Hepatocyte (in vitro differentiated cells): ENCODE measurements around the gene MRPS9. TPM values are rescaled to one million over a fixed set of nuclear protein-coding genes. Genes with fewer than 3 reads are reported as not detected.

Source experiments
- DNase-seq: peaks from one replicate; pipeline ENCODE4 v3.0.0-alpha.2; 2016; ENCODE audit warnings: low spot score
- H2AFZ ChIP-seq: fragments of 200-600 bp; sonication (generic); 2 replicates; pipeline ENCODE4 v1.6.0; 2016; ENCODE audit warnings: antibody characterized with exemption, mild to moderate bottlenecking
- H3K27ac ChIP-seq: fragments of 200-600 bp; sonication (generic); 2 replicates; pipeline ENCODE4 v1.5.1; 2016; ENCODE audit warnings: mild to moderate bottlenecking
- H3K27me3 ChIP-seq: fragments of 200-600 bp; sonication (generic); 2 replicates; pipeline ENCODE4 v1.6.1; 2016
- H3K36me3 ChIP-seq: fragments of 200-600 bp; sonication (generic); replicated peaks from 2 replicates; pipeline ENCODE4 v1.5.1; 2016; ENCODE audit warnings: low read depth; ENCODE audit not compliant: insufficient read depth
- H3K4me1 ChIP-seq: fragments of 200-600 bp; sonication (generic); 2 replicates; pipeline ENCODE4 v1.5.1; 2016; ENCODE audit warnings: mild to moderate bottlenecking, moderate library complexity; ENCODE audit not compliant: insufficient read depth
- H3K4me2 ChIP-seq: fragments of 200-600 bp; sonication (generic); 2 replicates; pipeline ENCODE4 v1.6.0; 2016
- H3K4me3 ChIP-seq: fragments of 200-600 bp; sonication (generic); 2 replicates; pipeline ENCODE4 v1.5.1; 2016; ENCODE audit warnings: mild to moderate bottlenecking
- H3K79me2 ChIP-seq: fragments of 200-600 bp; sonication (generic); 2 replicates; pipeline ENCODE4 v1.6.0; 2017; ENCODE audit warnings: mild to moderate bottlenecking
- H3K9me2 ChIP-seq: fragments of 200-600 bp; sonication (generic); replicated peaks from 2 replicates; pipeline ENCODE4 v1.6.0; 2017; ENCODE audit warnings: mild to moderate bottlenecking; ENCODE audit not compliant: insufficient read depth
- H3K9me3 ChIP-seq: fragments of 200-600 bp; sonication (generic); 2 replicates; pipeline ENCODE4 v1.5.1; 2016; ENCODE audit warnings: low read depth, mild to moderate bottlenecking
- H4K20me1 ChIP-seq: fragments of 200-600 bp; sonication (generic); 2 replicates; pipeline ENCODE4 v1.6.0; 2016; ENCODE audit warnings: mild to moderate bottlenecking; ENCODE audit not compliant: insufficient read depth, poor library complexity, severe bottlenecking
- EZH2 ChIP-seq: fragments of 200-600 bp; sonication (generic); IDR thresholded peaks from 2 replicates; pipeline ENCODE4 v1.6.1; 2016; ENCODE audit warnings: antibody characterized with exemption, mild to moderate bottlenecking, borderline replicate concordance
- EZH2phosphoT487 ChIP-seq: fragments of 200-600 bp; sonication (generic); IDR thresholded peaks from one replicate; pipeline ENCODE4 v1.6.1; 2018; ENCODE audit warnings: antibody characterized with exemption, mild to moderate bottlenecking, low read depth, moderate library complexity; ENCODE audit not compliant: unreplicated experiment, severe bottlenecking
- WGBS: methylation state at CpG from one replicate; pipeline ENCODE4 v1.1.6; 2016; ENCODE audit warnings: low lambda C conversion rate; ENCODE audit errors: missing lambda C conversion rate; 5-methylcytosine and 5-hydroxymethylcytosine counted together
- polyA plus RNA-seq: library from polyadenylated mRNA; unstranded; fragments of >200 nt; fragmentation: Nextera tagmentation; extraction: Ambion mirVana; gene quantifications from 2 replicates; pipeline ENCODE4 v1.2.1, GENCODE V29; 2016
- total RNA-seq: library from RNA; depleted of rRNA; stranded (reverse); fragments of >200 nt; gene quantifications from 2 replicates; pipeline ENCODE4 v1.2.3, GENCODE V29; 2014
- TF ChIP-seq, protein P1 (sequence below): fragments of 200-600 bp; sonication (generic); IDR thresholded peaks from 2 replicates; pipeline ENCODE4 v1.5.1; 2016; ENCODE audit warnings: antibody characterized with exemption, mild to moderate bottlenecking; ENCODE audit not compliant: poor library complexity

MRPS9 gene
- total and polyA plus RNA-seq, 2 experiments from 2014 or later: 30.8 to 35.0 TPM

DNA sequence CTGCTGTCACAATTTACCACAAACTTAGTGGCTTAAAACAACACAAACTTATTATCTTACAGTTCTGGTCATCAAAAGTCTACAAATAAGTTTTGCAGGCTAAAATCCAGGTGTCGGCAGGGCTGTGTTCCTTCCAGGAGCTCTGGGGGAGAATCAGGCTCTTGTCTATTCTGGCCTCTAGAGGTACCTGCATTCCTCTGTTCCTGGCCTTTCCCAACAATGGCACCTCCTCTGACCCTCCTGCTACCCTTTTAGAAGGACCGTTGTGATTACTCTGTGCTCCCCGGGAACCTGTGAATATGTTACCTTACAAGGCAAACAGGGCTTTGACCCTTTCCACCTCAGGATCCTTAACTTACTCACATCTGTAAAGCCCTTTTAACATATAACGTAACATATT lies 98.5 kb downstream of the MRPS9 start:
- H3K27me3 ChIP-seq: no peaks in the 10 kb centered on the region
- H3K9me2 ChIP-seq: no peaks in the 10 kb centered on the region
- H3K79me2 ChIP-seq: no peaks in the 10 kb centered on the region
- no peaks in the 10 kb centered on the region for H3K36me3 ChIP-seq
- H2AFZ ChIP-seq: no peak overlapping the region
- no peaks in the 10 kb centered on the region for H3K9me3 ChIP-seq
- no peak overlapping the region for H3K4me2 ChIP-seq
- no peak for DNase-seq
- H3K4me1 ChIP-seq: no peaks in the 10 kb centered on the region
- no peak overlapping the region for H3K27ac ChIP-seq
- 82% methylated on average over 4 of the region's 4 CpGs for WGBS
- H4K20me1 ChIP-seq: no peaks in the 10 kb centered on the region
- H3K4me3 ChIP-seq: no peak overlapping the region
- TF ChIP-seq EZH2phosphoT487 (no peak), EZH2 (no peak)
- TF ChIP-seq, protein P1, sequence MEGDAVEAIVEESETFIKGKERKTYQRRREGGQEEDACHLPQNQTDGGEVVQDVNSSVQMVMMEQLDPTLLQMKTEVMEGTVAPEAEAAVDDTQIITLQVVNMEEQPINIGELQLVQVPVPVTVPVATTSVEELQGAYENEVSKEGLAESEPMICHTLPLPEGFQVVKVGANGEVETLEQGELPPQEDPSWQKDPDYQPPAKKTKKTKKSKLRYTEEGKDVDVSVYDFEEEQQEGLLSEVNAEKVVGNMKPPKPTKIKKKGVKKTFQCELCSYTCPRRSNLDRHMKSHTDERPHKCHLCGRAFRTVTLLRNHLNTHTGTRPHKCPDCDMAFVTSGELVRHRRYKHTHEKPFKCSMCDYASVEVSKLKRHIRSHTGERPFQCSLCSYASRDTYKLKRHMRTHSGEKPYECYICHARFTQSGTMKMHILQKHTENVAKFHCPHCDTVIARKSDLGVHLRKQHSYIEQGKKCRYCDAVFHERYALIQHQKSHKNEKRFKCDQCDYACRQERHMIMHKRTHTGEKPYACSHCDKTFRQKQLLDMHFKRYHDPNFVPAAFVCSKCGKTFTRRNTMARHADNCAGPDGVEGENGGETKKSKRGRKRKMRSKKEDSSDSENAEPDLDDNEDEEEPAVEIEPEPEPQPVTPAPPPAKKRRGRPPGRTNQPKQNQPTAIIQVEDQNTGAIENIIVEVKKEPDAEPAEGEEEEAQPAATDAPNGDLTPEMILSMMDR: no peak

DNA sequence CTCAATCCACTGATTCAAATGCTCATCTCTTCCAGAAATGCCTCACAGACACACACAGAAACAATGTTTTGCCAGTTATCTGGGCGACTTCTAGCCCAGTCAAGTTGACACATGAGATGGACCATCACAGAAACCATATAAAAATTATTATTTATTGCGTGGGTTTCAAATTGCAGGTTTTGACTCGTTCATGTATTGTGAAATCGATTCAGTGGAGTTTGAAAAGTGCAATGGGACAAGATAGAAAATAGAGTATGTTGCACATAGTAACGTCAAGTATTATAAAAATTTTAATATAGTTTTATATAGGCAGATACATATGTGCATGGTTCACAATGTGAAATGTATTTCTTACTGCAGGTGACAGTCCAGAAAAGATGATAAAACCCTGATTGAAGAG lies 100.8 kb downstream of the MRPS9 start:
- Histone ChIP-seq H4K20me1 (no peaks in the 10 kb centered on the region), H3K36me3 (no peaks in the 10 kb centered on the region), H3K79me2 (no peaks in the 10 kb centered on the region), H2AFZ (no peak overlapping the region), H3K4me3 (no peak overlapping the region), H3K27me3 (peaks cover 9% of the 10 kb centered on the region), H3K4me2 (no peak overlapping the region), H3K9me3 (no peaks in the 10 kb centered on the region), H3K27ac (no peak overlapping the region), H3K4me1 (no peaks in the 10 kb centered on the region), H3K9me2 (no peaks in the 10 kb centered on the region)
- WGBS: 90% methylated on average over 5 of the region's 5 CpGs
- no peak for DNase-seq
- TF ChIP-seq, protein P1: no peak
- no peak for TF ChIP-seq EZH2
- TF ChIP-seq EZH2phosphoT487: no peak

DNA sequence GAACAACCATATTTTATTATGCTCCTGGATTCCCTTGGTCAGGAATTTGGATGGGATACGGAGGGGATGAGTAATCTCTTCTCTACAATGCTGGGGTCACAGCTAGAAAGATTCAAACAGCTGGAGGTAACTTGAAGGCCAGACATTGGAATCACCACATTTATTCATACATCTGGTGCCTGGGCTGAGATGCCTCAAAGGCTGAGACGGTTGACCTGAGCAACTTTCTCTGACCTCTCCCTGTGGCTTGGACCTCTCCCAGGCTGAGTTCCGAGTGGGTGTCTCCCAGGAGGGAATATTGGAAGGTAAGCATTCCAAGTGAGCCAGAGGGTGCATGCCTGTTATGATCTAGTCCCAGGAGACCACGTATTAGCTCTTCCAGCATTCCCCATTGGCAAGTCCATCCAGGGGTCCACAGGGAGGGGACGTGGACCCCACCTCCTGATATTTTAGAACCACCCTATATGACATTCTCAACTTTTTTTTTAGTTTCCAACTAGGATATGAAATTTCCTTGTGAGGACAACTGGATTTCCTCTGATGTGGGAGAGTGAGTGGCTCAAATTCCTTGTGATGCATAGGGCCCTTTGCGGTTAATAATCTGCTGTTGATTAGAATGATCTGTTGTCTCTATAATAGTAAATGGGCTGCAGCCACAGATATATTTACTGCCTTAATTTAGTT lies 101.8 kb downstream of the MRPS9 start:
- Histone ChIP-seq H3K79me2 (no peaks in the 10 kb centered on the region), H3K27ac (no peak overlapping the region), H3K36me3 (no peaks in the 10 kb centered on the region), H3K4me1 (no peaks in the 10 kb centered on the region), H3K9me2 (no peaks in the 10 kb centered on the region), H3K4me2 (no peak overlapping the region), H4K20me1 (no peaks in the 10 kb centered on the region), H3K9me3 (no peaks in the 10 kb centered on the region), H3K27me3 (peaks cover 14% of the 10 kb centered on the region), H2AFZ (no peak overlapping the region), H3K4me3 (no peak overlapping the region)
- WGBS: 81% methylated on average over 6 of the region's 6 CpGs
- TF ChIP-seq EZH2 (no peak), EZH2phosphoT487 (no peak)
- TF ChIP-seq, protein P1: no peak
- DNase-seq: no peak
